GM18498 (cell line): ENCODE data around the gene TUT7.
A peak's percentile ranks its signal among the peaks of the same experiment; 100 is the strongest.

Experiments used
- ATAC-seq: cut with Tn5 transposase; IDR thresholded peaks from one replicate; pipeline ENCODE4 v1.9.1; 2021; ENCODE audit warnings: mild to moderate bottlenecking, moderate library complexity; ENCODE audit not compliant: unreplicated experiment

TUT7 gene

GRCh38 chr9:86351880-86352279, 2.3 kb downstream of the TUT7 start:
- ATAC-seq, result peak; percentile 17

GRCh38 chr9:86350006-86350760, 4.0 kb downstream of the TUT7 start:
- peak; percentile 21 for ATAC-seq

DNA sequence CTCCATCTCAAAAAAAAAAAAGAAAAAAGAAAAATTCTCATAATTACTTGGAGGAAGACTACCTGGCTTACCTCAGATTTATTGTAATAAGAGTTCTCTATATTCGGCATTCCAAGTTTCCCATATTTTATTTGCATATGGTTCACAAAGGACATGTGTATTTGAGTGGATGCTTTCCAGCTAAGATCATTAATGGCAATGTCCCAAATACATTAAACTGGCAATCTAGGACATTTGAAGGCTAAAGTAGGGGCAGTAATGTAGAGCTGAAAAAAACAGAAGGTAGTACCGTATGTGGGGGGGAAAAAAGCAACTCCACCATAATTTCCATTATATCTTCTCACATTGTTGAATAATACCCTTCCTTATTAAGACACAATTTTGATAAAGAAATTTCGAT, 4.9 kb downstream of the TUT7 start:
- ATAC-seq, result no peak

GRCh38 chr9:86347991-86348390, 6.2 kb downstream of the TUT7 start:
- ATAC-seq, result no peak

GRCh38 chr9:86344818-86345217, 9.4 kb downstream of the TUT7 start:
- ATAC-seq, result no peak

GRCh38 chr9:86342269-86342668, 11.9 kb downstream of the TUT7 start:
- ATAC-seq, result no peak

GRCh38 chr9:86341007-86341491, 13.2 kb downstream of the TUT7 start:
- no peak for ATAC-seq

- no peak for ATAC-seq
Measured at GRCh38 chr9:86340356-86341006, 13.7 kb downstream of the TUT7 start.

GRCh38 chr9:86337469-86338108, 16.6 kb downstream of the TUT7 start:
- peak; percentile 35 for ATAC-seq

DNA sequence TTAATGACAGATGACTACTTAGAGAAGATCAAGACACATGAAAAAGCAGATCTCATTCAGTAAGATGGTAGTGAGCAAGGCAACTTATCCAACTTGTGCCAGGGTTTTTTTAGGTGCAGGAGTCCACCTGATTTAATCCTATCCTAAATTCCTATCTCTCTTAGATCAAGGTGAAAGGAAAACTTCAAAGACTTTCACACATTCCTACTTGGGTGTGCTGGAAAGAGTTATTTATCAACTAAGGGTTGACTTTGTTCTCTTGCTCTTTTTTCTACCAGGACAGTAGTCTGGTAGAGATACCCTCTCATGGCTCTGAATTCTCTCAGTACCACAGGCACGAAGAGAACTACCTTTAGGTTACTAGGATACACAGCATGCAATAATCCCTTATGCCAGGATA, 18.2 kb downstream of the TUT7 start:
- no peak for ATAC-seq

GRCh38 chr9:86333651-86334050, 20.6 kb downstream of the TUT7 start:
- ATAC-seq, result no peak

DNA sequence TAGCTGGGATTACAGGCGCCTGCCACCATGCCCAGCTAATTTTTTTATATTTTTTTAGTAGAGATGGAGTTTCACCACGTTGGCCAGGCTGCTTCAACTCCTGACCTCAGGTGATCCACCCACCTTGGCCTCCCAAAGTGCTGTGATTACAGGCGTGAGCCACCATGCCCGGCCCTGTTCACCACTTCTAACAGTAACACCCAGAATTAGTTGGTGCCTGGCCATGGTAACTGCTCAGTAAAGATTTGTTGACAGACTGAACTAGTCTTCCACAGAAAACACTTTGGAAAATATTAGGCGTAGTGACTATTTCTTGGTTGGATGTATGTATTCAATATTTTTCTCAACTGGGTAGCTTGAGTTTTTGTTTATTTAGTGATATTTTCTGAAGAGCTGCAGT, 24.0 kb downstream of the TUT7 start:
- ATAC-seq, result no peak

DNA sequence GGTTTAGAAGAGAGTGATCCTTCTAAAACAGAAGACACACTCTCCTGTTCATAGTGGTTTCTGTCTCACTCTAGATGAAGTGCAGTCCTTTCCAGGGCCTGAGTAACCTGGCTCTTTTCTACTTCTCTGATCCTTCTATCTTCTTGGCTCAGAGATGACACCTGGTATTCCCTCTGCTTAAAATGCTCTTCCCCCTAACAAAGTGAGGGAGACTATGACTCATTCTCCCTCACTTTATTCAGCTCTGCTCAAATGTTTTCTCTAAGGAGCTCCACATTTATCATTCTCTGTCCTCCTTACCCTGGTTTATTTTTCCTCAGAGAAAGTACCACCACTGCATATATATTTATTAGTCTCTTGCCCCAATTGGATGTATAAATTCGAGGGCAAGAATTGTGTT, 24.6 kb downstream of the TUT7 start:
- ATAC-seq, result no peak

DNA sequence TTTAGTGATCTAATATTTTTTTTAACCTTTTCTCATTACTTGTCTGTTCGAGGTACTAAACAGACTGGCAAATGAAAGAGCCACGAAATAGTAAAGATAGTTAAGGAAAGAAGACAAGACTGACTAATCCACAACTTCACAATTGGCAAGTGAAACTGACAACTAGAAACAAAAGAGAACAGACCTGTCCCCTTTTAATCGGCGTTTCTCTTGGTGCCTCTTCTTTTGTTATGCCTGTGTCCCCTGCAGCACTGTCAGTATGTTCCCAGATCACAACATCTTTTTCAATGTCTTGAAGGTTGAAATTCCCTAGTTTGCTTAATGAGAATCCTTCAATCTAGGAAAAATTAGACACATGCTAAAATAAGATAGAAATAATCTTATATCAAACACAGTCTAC, 26.1 kb downstream of the TUT7 start:
- no peak for ATAC-seq

GRCh38 chr9:86326536-86326935, 27.7 kb downstream of the TUT7 start:
- no peak for ATAC-seq

- ATAC-seq, result no peak
Measured at GRCh38 chr9:86324901-86325300, 29.3 kb downstream of the TUT7 start.

- peak; percentile 59 for ATAC-seq
Measured at GRCh38 chr9:86324308-86324707, 29.9 kb downstream of the TUT7 start.

GRCh38 chr9:86322973-86323644, 31.1 kb downstream of the TUT7 start:
- no peak for ATAC-seq

DNA sequence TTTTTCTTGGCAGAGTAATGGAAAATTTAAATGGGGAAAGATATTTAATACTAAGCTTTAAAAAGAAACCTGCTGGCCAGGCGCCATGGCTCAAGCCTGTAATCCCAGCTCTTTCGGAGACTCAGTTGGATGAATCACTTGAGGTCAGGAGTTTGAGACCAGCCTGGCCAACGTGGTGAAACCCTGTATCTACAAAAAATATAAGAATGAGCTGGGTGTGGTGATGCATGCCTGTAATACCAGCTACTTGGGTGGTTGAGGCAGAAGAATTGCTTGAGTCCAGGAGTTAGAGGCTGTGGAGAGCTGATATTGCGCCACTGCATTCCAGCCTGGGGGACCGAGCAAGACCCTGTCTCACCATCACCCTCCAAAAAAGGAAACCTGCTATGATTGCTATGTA, 32.8 kb downstream of the TUT7 start:
- no peak for ATAC-seq

DNA sequence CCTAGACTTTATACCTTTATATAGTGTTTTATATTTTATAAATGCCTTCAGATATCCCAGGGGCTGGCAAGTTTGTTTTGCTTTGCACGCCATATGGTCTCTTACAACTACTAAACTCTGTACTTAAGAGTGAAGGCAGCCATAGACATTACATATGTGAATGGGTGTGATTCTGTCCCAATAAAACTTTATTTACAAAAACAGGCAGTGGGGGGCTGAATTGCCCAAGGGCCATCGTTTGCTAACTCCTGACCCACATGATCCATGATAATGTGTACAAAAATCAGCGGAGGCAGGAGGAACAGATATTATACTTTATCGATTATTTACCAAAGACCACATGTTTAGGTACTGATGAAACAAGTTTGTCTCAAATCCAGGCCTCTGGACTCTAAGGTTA, 36.0 kb downstream of the TUT7 start:
- no peak for ATAC-seq

DNA sequence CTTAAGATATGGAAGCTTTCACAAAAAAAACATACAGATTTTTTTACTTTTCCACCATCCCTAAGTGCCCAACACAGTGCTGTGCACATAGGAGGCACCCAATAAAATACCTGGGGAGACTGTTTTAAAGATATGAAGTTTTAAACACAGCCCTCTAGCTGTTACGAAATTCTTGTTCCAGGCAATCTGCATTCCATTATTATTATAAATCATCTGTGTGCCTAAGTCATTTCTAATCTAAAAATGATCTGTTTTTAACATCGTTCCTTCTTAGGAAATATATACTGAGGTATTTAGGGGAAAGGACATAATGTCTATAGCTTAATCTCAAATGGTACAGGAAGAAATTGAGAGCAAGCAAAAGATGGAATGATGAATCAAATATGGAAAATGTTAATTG, 39.1 kb downstream of the TUT7 start:
- no peak for ATAC-seq
